Kidney (tissue), 14 donors: ENCODE data around the gene GRIN2A. TPM values are rescaled to one million over a fixed set of nuclear protein-coding genes. Genes with fewer than 3 reads are reported as not detected.

ENCODE experiments used
- DNase-seq, 5 donors: peaks; one replicate each; pipeline ENCODE4 v3.0.0-alpha.2; 2013 to 2020
- FAIRE-seq: peaks from 2 replicates; lab custom pipeline; 2012; peaks lifted over from hg19 to GRCh38; lab: Jason Lieb, UNC
- H3K27ac ChIP-seq, 2 donors: one replicate each; pipeline ENCODE4 v1.7.0; 2013; ENCODE audit warnings: low read depth in 2 of 2, low read length in 2 of 2, inconsistent platforms in 1 of 2
- H3K27me3 ChIP-seq: one replicate; pipeline ENCODE4 v1.7.1; 2013; ENCODE audit warnings: low read length, inconsistent platforms; ENCODE audit not compliant: control insufficient read depth, insufficient read depth
- H3K36me3 ChIP-seq, 3 donors: one replicate each; pipeline versions ENCODE4 v1.7.0 to v1.7.1; 2013; ENCODE audit warnings: low read length in 3 of 3, control low read depth in 1 of 3, inconsistent platforms in 1 of 3; ENCODE audit not compliant: insufficient read depth in 3 of 3, control insufficient read depth in 2 of 3
- H3K4me1 ChIP-seq, 3 donors: one replicate each; pipeline versions ENCODE4 v1.7.0 to v1.7.1; 2013; ENCODE audit warnings: low read length in 3 of 3, inconsistent platforms in 1 of 3, low read depth in 1 of 3; ENCODE audit not compliant: control insufficient read depth in 2 of 3, insufficient read depth in 2 of 3
- H3K4me3 ChIP-seq, 3 donors: one replicate each; pipeline versions ENCODE4 v1.7.0 to v1.8.1; 2013; ENCODE audit warnings: low read length in 3 of 3, control low read depth in 1 of 3, inconsistent platforms in 1 of 3
- H3K9ac ChIP-seq, 3 donors: one replicate each; pipeline versions ENCODE4 v1.7.0 to v1.7.1; 2013; ENCODE audit warnings: low read length in 3 of 3, control low read depth in 1 of 3, inconsistent platforms in 1 of 3
- H3K9me3 ChIP-seq, 3 donors: one replicate each; pipeline versions ENCODE4 v1.7.0 to v1.7.1; 2013; ENCODE audit warnings: low read length in 3 of 3, control low read depth in 1 of 3, inconsistent platforms in 1 of 3; ENCODE audit not compliant: control insufficient read depth in 2 of 3, insufficient read depth in 1 of 3
- intact Hi-C: fragments of 100-400 bp; cut with DNase I; formaldehyde crosslinking; loops from one replicate; pipeline ENCODE4 v1.11.1; 2022
- polyA plus RNA-seq: library from polyadenylated mRNA; stranded (reverse); fragments of 350-450 nt; fragmentation: Illumina TruSeq; extraction: RNeasy Lipid Tissue Mini Kit (QIAGEN cat#74804); gene quantifications from one replicate; pipeline ENCODE4 v1.2.3, GENCODE V29; 2014; ENCODE audit warnings: low read depth, low replicate concordance; ENCODE audit not compliant: insufficient read depth
- total RNA-seq: library from RNA; stranded (reverse); fragmentation: NEBNext Ultra II Directional; extraction: Animal tissue kit (Norgen Biotek cat#: 25700); gene quantifications from one replicate; pipeline ENCODE4 v1.2.1, GENCODE V29; 2021
- TF ChIP-seq, protein P1 (sequence below): IDR thresholded peaks from 3 replicates; pipeline ENCODE4 v1.5.1; 2012; ENCODE audit warnings: mild to moderate bottlenecking, moderate library complexity, borderline replicate concordance; ENCODE audit not compliant: insufficient read depth; ENCODE audit errors: extremely low read depth
- donor health status: control.
- donor health status: control.
- donor health status: control.
- donor health status: control.
- donor health status: control.
- donor health status: DM: yes; HTN: yes; CAD: no.
- donor health status: Normal renal cell carcinoma (clear cell type).

The GRIN2A gene
- total and polyA plus RNA-seq, 2 donors from 2014 or later = 0.28 to 6.5 TPM

DNA sequence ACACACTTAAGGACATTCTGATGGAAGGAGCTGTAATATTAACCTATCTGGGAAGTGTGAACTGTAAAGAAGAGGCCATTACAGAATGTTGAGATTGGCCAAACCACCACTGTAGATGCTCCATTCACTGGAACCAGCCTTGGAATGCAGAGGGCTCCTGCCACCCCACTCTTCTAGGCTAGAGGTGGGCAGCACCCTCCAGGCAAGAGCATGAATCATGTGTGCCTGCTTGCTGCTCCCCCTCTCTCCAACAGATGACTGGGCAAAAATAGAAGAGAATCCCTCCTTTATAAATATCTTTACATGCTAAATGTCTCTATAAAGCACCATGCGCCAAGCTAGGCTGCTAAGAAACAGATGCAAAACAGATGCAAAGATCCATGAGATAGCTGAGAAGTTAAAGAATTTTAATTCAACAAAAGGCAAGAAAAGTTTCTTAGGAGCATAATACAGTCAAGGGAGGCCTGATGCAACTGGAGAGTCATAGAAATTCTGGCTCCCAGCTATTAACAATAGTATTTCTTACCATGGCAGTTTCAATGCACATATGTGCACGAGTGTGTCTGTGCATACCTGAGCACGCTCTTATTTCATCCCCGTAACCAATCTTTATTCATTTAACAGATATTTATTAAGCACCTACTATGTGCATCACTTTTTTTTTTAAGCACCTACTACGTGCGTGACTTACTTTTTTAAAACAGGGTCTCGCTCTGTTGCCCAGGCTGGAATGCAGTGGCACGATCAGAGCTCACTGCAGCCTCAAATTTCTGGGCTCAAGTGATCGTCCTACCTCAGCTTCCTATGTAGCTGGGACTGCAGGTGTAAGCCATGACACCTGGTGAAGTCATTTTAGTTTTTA is 53.6 kb downstream of the GRIN2A start:
- FAIRE-seq (no peak), DNase-seq (no peak)
- TF ChIP-seq, protein P1, sequence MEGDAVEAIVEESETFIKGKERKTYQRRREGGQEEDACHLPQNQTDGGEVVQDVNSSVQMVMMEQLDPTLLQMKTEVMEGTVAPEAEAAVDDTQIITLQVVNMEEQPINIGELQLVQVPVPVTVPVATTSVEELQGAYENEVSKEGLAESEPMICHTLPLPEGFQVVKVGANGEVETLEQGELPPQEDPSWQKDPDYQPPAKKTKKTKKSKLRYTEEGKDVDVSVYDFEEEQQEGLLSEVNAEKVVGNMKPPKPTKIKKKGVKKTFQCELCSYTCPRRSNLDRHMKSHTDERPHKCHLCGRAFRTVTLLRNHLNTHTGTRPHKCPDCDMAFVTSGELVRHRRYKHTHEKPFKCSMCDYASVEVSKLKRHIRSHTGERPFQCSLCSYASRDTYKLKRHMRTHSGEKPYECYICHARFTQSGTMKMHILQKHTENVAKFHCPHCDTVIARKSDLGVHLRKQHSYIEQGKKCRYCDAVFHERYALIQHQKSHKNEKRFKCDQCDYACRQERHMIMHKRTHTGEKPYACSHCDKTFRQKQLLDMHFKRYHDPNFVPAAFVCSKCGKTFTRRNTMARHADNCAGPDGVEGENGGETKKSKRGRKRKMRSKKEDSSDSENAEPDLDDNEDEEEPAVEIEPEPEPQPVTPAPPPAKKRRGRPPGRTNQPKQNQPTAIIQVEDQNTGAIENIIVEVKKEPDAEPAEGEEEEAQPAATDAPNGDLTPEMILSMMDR = no peak
- Histone ChIP-seq H3K27me3 (no peaks in the 10 kb centered on the region), H3K36me3 (no peaks in the 10 kb centered on the region), H3K4me3 (no peak overlapping the region), H3K9ac (no peak overlapping the region), H3K4me1 (no peaks in the 10 kb centered on the region), H3K9me3 (no peaks in the 10 kb centered on the region), H3K27ac (no peak overlapping the region)
- intact Hi-C loops = no loop called here

DNA sequence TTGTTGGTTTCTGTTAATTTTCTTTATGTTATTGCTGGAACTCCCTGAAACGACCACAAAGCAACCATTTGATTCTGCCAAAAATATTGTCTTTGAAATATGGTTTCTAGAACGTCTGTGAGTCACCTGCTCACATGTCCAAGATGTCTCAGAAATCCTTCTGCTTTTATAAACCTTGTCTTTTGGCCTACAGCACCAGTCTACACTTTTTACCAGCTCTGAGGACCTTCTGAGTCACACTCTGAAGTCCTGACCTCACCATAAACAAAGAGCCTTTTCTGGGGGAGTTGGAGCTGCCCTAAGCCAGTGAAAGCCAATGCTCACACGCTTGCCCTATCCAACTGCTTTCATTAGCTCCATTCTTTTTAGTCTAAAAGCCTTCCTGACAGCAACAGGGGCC is 55.5 kb downstream of the GRIN2A start:
- TF ChIP-seq, protein P1 = no peak
- no peaks in the 10 kb centered on the region for H3K4me1 ChIP-seq
- H3K9ac ChIP-seq = no peak overlapping the region
- FAIRE-seq (no peak), DNase-seq (no peak)
- H3K27ac ChIP-seq = no peak overlapping the region
- H3K4me3 ChIP-seq = no peak overlapping the region
- H3K27me3 ChIP-seq = no peaks in the 10 kb centered on the region
- H3K36me3 ChIP-seq = no peaks in the 10 kb centered on the region
- intact Hi-C loops = no loop called here
- no peaks in the 10 kb centered on the region for H3K9me3 ChIP-seq

DNA sequence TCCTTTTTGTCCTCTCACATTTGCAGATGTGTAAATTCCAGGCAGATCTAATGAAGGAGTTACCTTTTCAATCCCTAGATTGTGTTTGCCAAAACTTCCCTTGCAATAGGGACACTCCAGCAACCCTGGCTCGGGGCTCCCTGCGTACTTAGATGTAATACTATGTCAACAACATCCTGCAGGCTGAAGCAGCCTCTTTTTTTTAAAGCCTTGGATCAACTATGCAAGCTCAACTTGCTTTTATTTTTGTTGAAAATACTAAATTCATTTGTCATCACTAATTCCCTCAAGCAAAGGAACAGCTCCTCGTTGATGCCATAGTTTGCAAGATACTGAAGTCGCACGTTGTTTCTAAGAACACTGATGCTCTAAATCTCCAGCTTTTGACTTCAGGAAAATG is 59.1 kb downstream of the GRIN2A start:
- intact Hi-C loops = no loop called here
- no peak for FAIRE-seq
- no peak for DNase-seq
- Histone ChIP-seq H3K36me3 (no peaks in the 10 kb centered on the region), H3K27ac (no peak overlapping the region), H3K9me3 (no peaks in the 10 kb centered on the region), H3K27me3 (no peaks in the 10 kb centered on the region), H3K4me3 (no peak overlapping the region), H3K9ac (no peak overlapping the region), H3K4me1 (no peaks in the 10 kb centered on the region)
- TF ChIP-seq, protein P1 = no peak
